Prostate gland (tissue), 2 donors: ENCODE measurements around the gene ZCCHC2. TPM values are rescaled to one million over a fixed set of nuclear protein-coding genes. Genes with fewer than 3 reads are reported as not detected.

Experiments
- DNase-seq: peaks from one replicate; pipeline ENCODE4 v3.0.0-alpha.2; 2019; ENCODE audit warnings: low spot score
- H3K27ac ChIP-seq, 2 donors: fragments of 200-600 bp; sonication (generic); 2 replicates each; pipeline ENCODE4 v1.5.1; 2017 to 2019
- H3K27me3 ChIP-seq: fragments of 200-600 bp; sonication (generic); replicated peaks from 2 replicates; pipeline ENCODE4 v1.5.1; 2019; ENCODE audit not compliant: insufficient read depth
- H3K36me3 ChIP-seq, 2 donors: fragments of 200-600 bp; sonication (generic); 1 replicate in 1 of 2; 2 replicates in 1 of 2; pipeline versions ENCODE4 v1.5.1 to v1.8.1; 2017 to 2019
- H3K4me1 ChIP-seq: fragments of 200-600 bp; sonication (generic); replicated peaks from 2 replicates; pipeline ENCODE4 v1.5.1; 2019
- H3K4me3 ChIP-seq, 2 donors: fragments of 200-600 bp; sonication (generic); 2 replicates each; pipeline ENCODE4 v1.5.1; 2017 to 2019
- H3K9me3 ChIP-seq: fragments of 200-600 bp; sonication (generic); 2 replicates; pipeline ENCODE4 v1.5.1; 2017
- POLR2A ChIP-seq: fragments of 450-650 bp; IDR thresholded peaks from one replicate; pipeline ENCODE4 v1.6.1; 2016; ENCODE audit warnings: antibody characterized with exemption, mild to moderate bottlenecking
- POLR2AphosphoS5 ChIP-seq: sonication (generic); formaldehyde crosslinking; IDR thresholded peaks from one replicate; pipeline ENCODE4 v1.6.1; 2017; ENCODE audit warnings: antibody characterized with exemption
- WGBS: methylation state at CpG from one replicate; pipeline ENCODE4 v1.1.5; 2018; 5-methylcytosine and 5-hydroxymethylcytosine counted together
- intact Hi-C: fragments of 100-400 bp; cut with DNase I; formaldehyde crosslinking; loops from one replicate; pipeline ENCODE4 v1.14.2; 2022
- total RNA-seq, 2 donors: library from RNA; depleted of rRNA; stranded (reverse); fragments of >200 nt; gene quantifications; one replicate each; pipeline ENCODE4 v1.1.0, GENCODE V29; 2016
- TF ChIP-seq, protein P1 (sequence below), 4 experiments: fragments of 200-600 bp in 2 of 4; fragments of 450-650 bp in 2 of 4; sonication (generic) in 2 of 4; IDR thresholded peaks; 1 replicate in 3 of 4; 2 replicates in 1 of 4; pipeline ENCODE4 v1.5.1; 2016 to 2019; ENCODE audit warnings: antibody characterized with exemption in 4 of 4, mild to moderate bottlenecking in 2 of 4, moderate library complexity in 2 of 4

ZCCHC2 gene
- total RNA-seq, 2 donors from 2014 or later = 18.7 to 39.4 TPM

- no peaks in the 10 kb centered on the region for H3K9me3 ChIP-seq
- 83% methylated on average over 4 of the region's 4 CpGs for WGBS
- no peak overlapping the region for H3K4me3 ChIP-seq
- H3K36me3 ChIP-seq = no peaks in the 10 kb centered on the region
- no peaks in the 10 kb centered on the region for H3K27me3 ChIP-seq
- DNase-seq = no peak
- H3K27ac ChIP-seq = no peak overlapping the region
- intact Hi-C loops = no loop called here
- no peaks in the 10 kb centered on the region for H3K4me1 ChIP-seq
- no peak for TF ChIP-seq POLR2A
- TF ChIP-seq, protein P1, sequence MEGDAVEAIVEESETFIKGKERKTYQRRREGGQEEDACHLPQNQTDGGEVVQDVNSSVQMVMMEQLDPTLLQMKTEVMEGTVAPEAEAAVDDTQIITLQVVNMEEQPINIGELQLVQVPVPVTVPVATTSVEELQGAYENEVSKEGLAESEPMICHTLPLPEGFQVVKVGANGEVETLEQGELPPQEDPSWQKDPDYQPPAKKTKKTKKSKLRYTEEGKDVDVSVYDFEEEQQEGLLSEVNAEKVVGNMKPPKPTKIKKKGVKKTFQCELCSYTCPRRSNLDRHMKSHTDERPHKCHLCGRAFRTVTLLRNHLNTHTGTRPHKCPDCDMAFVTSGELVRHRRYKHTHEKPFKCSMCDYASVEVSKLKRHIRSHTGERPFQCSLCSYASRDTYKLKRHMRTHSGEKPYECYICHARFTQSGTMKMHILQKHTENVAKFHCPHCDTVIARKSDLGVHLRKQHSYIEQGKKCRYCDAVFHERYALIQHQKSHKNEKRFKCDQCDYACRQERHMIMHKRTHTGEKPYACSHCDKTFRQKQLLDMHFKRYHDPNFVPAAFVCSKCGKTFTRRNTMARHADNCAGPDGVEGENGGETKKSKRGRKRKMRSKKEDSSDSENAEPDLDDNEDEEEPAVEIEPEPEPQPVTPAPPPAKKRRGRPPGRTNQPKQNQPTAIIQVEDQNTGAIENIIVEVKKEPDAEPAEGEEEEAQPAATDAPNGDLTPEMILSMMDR (IDR thresholded peaks at IDR 0.05) = no peak
- TF ChIP-seq POLR2AphosphoS5 = no peak
Observed at GRCh38 chr18:62612776-62613175, 90.0 kb downstream of the ZCCHC2 start.

DNA sequence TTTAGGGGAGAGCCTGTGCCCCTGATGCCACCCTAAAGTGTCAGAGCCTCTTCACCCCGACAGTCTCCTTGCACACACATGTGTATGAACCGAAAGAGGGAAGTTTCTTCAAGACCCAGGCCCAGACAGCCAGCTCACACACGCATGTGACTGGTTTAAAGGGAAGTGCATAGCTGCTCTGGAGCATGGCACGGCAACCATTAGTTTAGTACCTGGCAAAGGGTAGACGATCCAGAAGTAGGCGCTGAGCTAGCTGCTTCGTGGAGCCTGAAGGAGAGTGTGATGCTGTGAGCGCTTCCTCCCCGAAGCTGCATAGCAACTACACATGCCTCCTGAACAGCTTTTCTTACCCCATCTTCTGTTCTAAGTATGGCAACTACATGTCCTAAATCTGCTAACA, 91.7 kb downstream of the ZCCHC2 start:
- H3K4me1 ChIP-seq = no peaks in the 10 kb centered on the region
- H3K4me3 ChIP-seq = no peak overlapping the region
- TF ChIP-seq POLR2A = no peak
- TF ChIP-seq, protein P1 (IDR thresholded peaks at IDR 0.05) = no peak
- TF ChIP-seq POLR2AphosphoS5 = no peak
- WGBS = 95% methylated on average over 8 of the region's 9 CpGs
- no peaks in the 10 kb centered on the region for H3K27me3 ChIP-seq
- H3K27ac ChIP-seq = no peak overlapping the region
- intact Hi-C loops = no loop called here
- no peaks in the 10 kb centered on the region for H3K36me3 ChIP-seq
- DNase-seq = no peak
- no peaks in the 10 kb centered on the region for H3K9me3 ChIP-seq

DNA sequence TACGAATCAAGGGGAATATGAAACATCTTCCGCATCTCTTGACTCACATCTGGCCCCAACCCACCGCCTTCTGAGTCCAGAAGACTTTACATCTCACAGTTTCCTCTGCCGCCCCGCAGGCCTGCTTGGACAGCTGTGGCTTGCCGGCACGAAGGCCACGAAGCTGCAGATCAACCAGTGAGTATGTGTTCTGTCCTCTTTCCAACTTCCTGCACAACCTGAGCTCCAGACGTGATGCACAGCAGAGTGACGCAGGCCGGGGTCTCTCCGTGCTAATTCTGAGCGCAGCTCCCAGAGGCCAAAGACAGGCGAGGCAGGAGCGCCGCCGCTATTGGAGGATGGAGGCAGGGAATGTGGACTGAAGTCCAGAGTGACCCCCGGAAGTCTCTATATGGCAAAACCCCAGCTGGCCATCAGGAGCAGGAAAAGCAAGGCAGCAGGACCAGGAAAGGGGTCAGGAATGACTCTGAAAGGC, 93.5 kb downstream of the ZCCHC2 start:
- H3K4me1 ChIP-seq = no peaks in the 10 kb centered on the region
- intact Hi-C loops = no loop called here
- no peaks in the 10 kb centered on the region for H3K27me3 ChIP-seq
- H3K36me3 ChIP-seq = no peaks in the 10 kb centered on the region
- no peak overlapping the region for H3K27ac ChIP-seq
- H3K9me3 ChIP-seq = no peaks in the 10 kb centered on the region
- TF ChIP-seq, protein P1 (IDR thresholded peaks at IDR 0.05) = no peak
- TF ChIP-seq POLR2AphosphoS5 = no peak
- TF ChIP-seq POLR2A = no peak
- H3K4me3 ChIP-seq = no peak overlapping the region
- 74% methylated on average over 18 of the region's 18 CpGs for WGBS
- DNase-seq = no peak

GRCh38 chr18:62617793-62618591, 95.2 kb downstream of the ZCCHC2 start:
- DNase-seq = no peak
- H3K9me3 ChIP-seq = no peaks in the 10 kb centered on the region
- H3K36me3 ChIP-seq = no peaks in the 10 kb centered on the region
- H3K27me3 ChIP-seq = no peaks in the 10 kb centered on the region
- no peak overlapping the region for H3K27ac ChIP-seq
- 89% methylated on average over 8 of the region's 8 CpGs for WGBS
- no peaks in the 10 kb centered on the region for H3K4me1 ChIP-seq
- H3K4me3 ChIP-seq = no peak overlapping the region
- intact Hi-C loops = no loop called here
- TF ChIP-seq POLR2AphosphoS5 (no peak), POLR2A (no peak)
- TF ChIP-seq, protein P1 (IDR thresholded peaks at IDR 0.05) = no peak

DNA sequence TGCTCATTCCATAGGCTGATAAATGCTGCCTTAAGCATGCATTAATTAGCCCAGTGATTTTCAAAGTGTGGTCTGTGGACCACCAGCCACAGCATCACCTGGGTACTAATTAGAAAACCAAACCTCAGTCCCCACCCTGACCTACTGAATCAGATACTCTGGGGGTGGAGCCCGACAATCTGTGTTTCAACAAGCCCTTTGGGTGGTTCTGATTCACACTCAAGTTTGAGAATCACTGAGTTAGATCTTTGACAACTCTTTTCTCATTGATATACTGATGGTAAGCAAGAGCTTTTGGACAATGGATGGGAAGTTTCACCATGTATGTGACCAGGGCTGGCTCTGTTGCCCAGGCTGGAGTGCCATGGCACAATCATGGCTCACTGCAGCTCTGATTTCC, 95.9 kb downstream of the ZCCHC2 start:
- intact Hi-C loops = no loop called here
- DNase-seq = no peak
- Histone ChIP-seq H3K9me3 (no peaks in the 10 kb centered on the region), H3K4me1 (no peaks in the 10 kb centered on the region), H3K4me3 (no peak overlapping the region), H3K27ac (no peak overlapping the region), H3K27me3 (no peaks in the 10 kb centered on the region), H3K36me3 (no peaks in the 10 kb centered on the region)
- TF ChIP-seq, protein P1 (IDR thresholded peaks at IDR 0.05) = no peak
- no peak for TF ChIP-seq POLR2A
- no peak for TF ChIP-seq POLR2AphosphoS5
- WGBS = 82% methylated on average over 1 of the region's 1 CpG
